Keratinocyte (primary cell): ENCODE results near the gene CNTNAP2. TPM values are rescaled to one million over a fixed set of nuclear protein-coding genes. Genes with fewer than 3 reads are reported as not detected.

Experiments
- DNase-seq: peaks from one replicate; pipeline ENCODE4 v3.0.0-alpha.2; 2011; ENCODE audit warnings: low read depth, missing footprints, low spot score
- FAIRE-seq: peaks from 2 replicates; lab custom pipeline; 2011; peaks lifted over from hg19 to GRCh38; lab: Jason Lieb, UNC
- H2AFZ ChIP-seq: 2 replicates; pipeline ENCODE4 v1.6.0; 2012; ENCODE audit warnings: low read length, control low read depth, inconsistent platforms; ENCODE audit not compliant: control insufficient read depth
- H3K27ac ChIP-seq: 2 replicates; pipeline ENCODE4 v1.5.1; 2011; ENCODE audit warnings: low read length; ENCODE audit not compliant: control insufficient read depth, insufficient read depth
- H3K27me3 ChIP-seq: 3 replicates; pipeline ENCODE4 v1.6.0; 2011; ENCODE audit warnings: low read length; ENCODE audit not compliant: control insufficient read depth, insufficient read depth; ENCODE audit errors: extremely low read depth
- H3K36me3 ChIP-seq, 2 experiments: 2 replicates in 1 of 2; 3 replicates in 1 of 2; pipeline ENCODE4 v1.5.1; 2011; ENCODE audit warnings: low read length in 2 of 2, mild to moderate bottlenecking in 1 of 2; ENCODE audit not compliant: control insufficient read depth in 2 of 2, insufficient read depth in 2 of 2; ENCODE audit errors: extremely low read depth in 1 of 2
- H3K4me1 ChIP-seq: 3 replicates; pipeline ENCODE4 v1.5.1; 2011; ENCODE audit warnings: low read length; ENCODE audit not compliant: control insufficient read depth, insufficient read depth; ENCODE audit errors: extremely low read depth
- H3K4me2 ChIP-seq: 3 replicates; pipeline ENCODE4 v1.6.0; 2011; ENCODE audit warnings: low read depth, low read length; ENCODE audit not compliant: control insufficient read depth, insufficient read depth; ENCODE audit errors: extremely low read depth
- H3K4me3 ChIP-seq, 3 experiments: fragments of 200-600 bp in 1 of 3; sonication (generic) in 1 of 3; 2 replicates in 2 of 3; 3 replicates in 1 of 3; pipeline ENCODE4 v1.5.1; 2011 to 2016; ENCODE audit warnings: low read length in 3 of 3, mild to moderate bottlenecking in 3 of 3, control low read depth in 2 of 3, inconsistent platforms in 1 of 3, low read depth in 1 of 3, mixed read lengths in 1 of 3, mixed run types in 1 of 3, moderate library complexity in 1 of 3; ENCODE audit not compliant: control insufficient read depth in 2 of 3, insufficient read depth in 2 of 3; ENCODE audit errors: extremely low read depth in 1 of 3
- H3K79me2 ChIP-seq: 2 replicates; pipeline ENCODE4 v1.6.0; 2012; ENCODE audit warnings: low read length; ENCODE audit not compliant: control insufficient read depth, insufficient read depth
- H3K9ac ChIP-seq: 3 replicates; pipeline ENCODE4 v1.6.0; 2011; ENCODE audit warnings: low read length; ENCODE audit not compliant: control insufficient read depth, insufficient read depth; ENCODE audit errors: extremely low read depth
- H3K9me1 ChIP-seq: 3 replicates; pipeline ENCODE4 v1.6.0; 2011; ENCODE audit warnings: low read length; ENCODE audit not compliant: control insufficient read depth, insufficient read depth; ENCODE audit errors: extremely low read depth
- H3K9me3 ChIP-seq: 2 replicates; pipeline ENCODE4 v1.5.1; 2012; ENCODE audit warnings: low read depth, low read length; ENCODE audit not compliant: control insufficient read depth
- H4K20me1 ChIP-seq: 3 replicates; pipeline ENCODE4 v1.6.0; 2011; ENCODE audit warnings: low read length; ENCODE audit not compliant: control insufficient read depth, insufficient read depth; ENCODE audit errors: extremely low read depth
- CTCF ChIP-seq, 3 experiments: IDR thresholded peaks in 1 of 3; conservative IDR thresholded peaks in 1 of 3; optimal IDR thresholded peaks in 1 of 3; 2 replicates in 2 of 3; 3 replicates in 1 of 3; pipeline versions ENCODE3 to v1.5.1; 2011; ENCODE audit warnings: low read length in 3 of 3, mild to moderate bottlenecking in 3 of 3, moderate library complexity in 2 of 3, control low read depth in 1 of 3, inconsistent platforms in 1 of 3; ENCODE audit not compliant: insufficient read depth in 2 of 3; ENCODE audit errors: extremely low read depth in 1 of 3
- EZH2 ChIP-seq: IDR thresholded peaks from one replicate; pipeline ENCODE4 v1.6.1; 2012; ENCODE audit warnings: inconsistent platforms, mild to moderate bottlenecking, low read length, moderate library complexity
- dilution Hi-C: fragments of 300-500 bp; cut with MboI; formaldehyde crosslinking; loops from one replicate; pipeline ENCODE4 v1.7.0; 2020; ENCODE audit warnings: low sequenced_read_pairs; ENCODE audit not compliant: extremely low pct_ligation_motif_present
- polyA plus RNA-seq, 5 experiments: library from polyadenylated mRNA; depleted of rRNA in 3 of 5; stranded (reverse) in 3 of 5; stranded (forward) in 1 of 5; unstranded in 1 of 5; fragments of >200 nt; gene quantifications; 1 replicate in 1 of 5; 2 replicates in 3 of 5; 3 replicates in 1 of 5; pipeline versions ENCODE4 v1.2.1 to v1.2.3, GENCODE V29; 2011 to 2012; ENCODE audit warnings: missing spikeins in 2 of 5, low read depth in 1 of 5, low replicate concordance in 1 of 5

Gene CNTNAP2
- polyA plus RNA-seq, 1 donor (not counting 4 experiments of a cell fraction or from before 2014, with no cell fraction given), result 1.4 TPM

GRCh38 chr7:146138926-146139325 lies 22.3 kb downstream of the CNTNAP2 start:
- no peaks in the 10 kb centered on the region for H3K79me2 ChIP-seq
- no peak overlapping the region for H3K27ac ChIP-seq
- no peak overlapping the region for H2AFZ ChIP-seq
- no peaks in the 10 kb centered on the region for H3K36me3 ChIP-seq
- no peak overlapping the region for H3K9ac ChIP-seq
- FAIRE-seq (no peak), DNase-seq (no peak)
- H3K4me1 ChIP-seq, result no peaks in the 10 kb centered on the region
- no peaks in the 10 kb centered on the region for H4K20me1 ChIP-seq
- no peak overlapping the region for H3K4me2 ChIP-seq
- H3K27me3 ChIP-seq, result no peaks in the 10 kb centered on the region
- no peak for TF ChIP-seq EZH2
- TF ChIP-seq CTCF (optimal IDR thresholded peaks at IDR 0.05 in 1 of 3, IDR thresholded peaks at IDR 0.05 in 1 of 3, conservative IDR thresholded peaks at IDR 0.05 in 1 of 3; ENCODE audit: extremely low read depth in 1 of 3, insufficient read depth in 2 of 3, low read length in 3 of 3), result no peak
- peaks cover 2% of the 10 kb centered on the region for H3K9me3 ChIP-seq
- H3K4me3 ChIP-seq, result no peak overlapping the region
- dilution Hi-C loops, result no loop called here
- H3K9me1 ChIP-seq, result no peaks in the 10 kb centered on the region

GRCh38 chr7:146146831-146147486 lies 30.4 kb downstream of the CNTNAP2 start:
- TF ChIP-seq EZH2 (no peak), CTCF (optimal IDR thresholded peaks at IDR 0.05 in 1 of 3, IDR thresholded peaks at IDR 0.05 in 1 of 3, conservative IDR thresholded peaks at IDR 0.05 in 1 of 3; ENCODE audit: extremely low read depth in 1 of 3, insufficient read depth in 2 of 3, low read length in 3 of 3) (no peak)
- Histone ChIP-seq H3K27ac (no peak overlapping the region), H3K9me3 (no peaks in the 10 kb centered on the region), H3K79me2 (no peaks in the 10 kb centered on the region), H2AFZ (no peak overlapping the region), H3K36me3 (no peaks in the 10 kb centered on the region), H3K4me3 (no peak overlapping the region), H3K4me2 (no peak overlapping the region), H3K9me1 (no peaks in the 10 kb centered on the region), H4K20me1 (no peaks in the 10 kb centered on the region), H3K27me3 (no peaks in the 10 kb centered on the region), H3K4me1 (no peaks in the 10 kb centered on the region), H3K9ac (no peak overlapping the region)
- dilution Hi-C loops, result no loop called here
- FAIRE-seq, result no peak
- DNase-seq, result no peak
